GM08714 (cell line): ENCODE results near the gene DMD.

Experiments
- H3K4me3 ChIP-seq: fragments of 200-500 bp; sonication (Bioruptor generic); 2 replicates; pipeline ENCODE4 v1.5.1; 2014; ENCODE audit warnings: mild to moderate bottlenecking, low read length, inconsistent platforms
- ZNF274 ChIP-seq: IDR thresholded peaks from 2 replicates; pipeline ENCODE4 v1.6.1; 2012; ENCODE audit warnings: mild to moderate bottlenecking, low read depth, low read length

The DMD gene

DNA sequence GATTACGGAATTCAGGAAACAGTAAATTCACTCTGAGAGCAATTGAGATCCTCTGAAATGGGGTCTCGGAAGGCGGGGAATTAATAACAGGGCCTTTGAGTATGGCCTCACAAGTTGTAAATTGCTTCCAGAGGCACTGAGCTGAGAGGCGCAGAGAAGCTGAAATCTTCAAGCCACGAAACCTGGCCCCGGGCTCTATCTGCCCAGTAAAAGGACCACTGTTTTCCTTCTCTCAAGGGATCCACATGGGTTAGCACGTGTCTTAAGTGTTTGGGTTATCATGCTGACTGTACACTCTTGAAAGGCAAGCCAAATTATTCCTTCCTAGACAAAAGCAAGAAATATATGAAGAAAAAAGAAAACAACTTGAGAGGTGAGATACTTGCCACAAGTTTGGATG, 1126.6 kb downstream of the DMD start:
- TF ChIP-seq ZNF274 = no peak
- H3K4me3 ChIP-seq = no peak overlapping the region

DNA sequence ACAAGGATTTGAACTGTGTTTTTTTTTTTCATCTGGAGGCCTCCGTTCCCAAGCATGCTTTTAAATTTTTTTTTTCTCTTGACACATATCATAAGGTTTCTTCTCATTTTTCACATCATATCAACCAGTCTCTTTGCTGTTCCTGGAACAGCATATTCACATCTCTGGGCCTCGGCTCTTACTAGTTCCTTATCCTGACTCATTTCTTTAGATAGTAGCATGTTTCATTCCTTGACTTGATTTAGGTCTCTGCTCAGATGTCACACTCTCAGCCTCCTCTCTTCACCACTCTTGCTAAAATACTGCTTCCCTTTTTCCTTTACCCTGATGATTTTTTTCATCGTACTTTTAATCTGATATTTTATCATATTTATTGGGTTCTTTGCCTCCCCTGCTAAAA, 1163.1 kb downstream of the DMD start:
- H3K4me3 ChIP-seq = no peak overlapping the region
- TF ChIP-seq ZNF274 = no peak

DNA sequence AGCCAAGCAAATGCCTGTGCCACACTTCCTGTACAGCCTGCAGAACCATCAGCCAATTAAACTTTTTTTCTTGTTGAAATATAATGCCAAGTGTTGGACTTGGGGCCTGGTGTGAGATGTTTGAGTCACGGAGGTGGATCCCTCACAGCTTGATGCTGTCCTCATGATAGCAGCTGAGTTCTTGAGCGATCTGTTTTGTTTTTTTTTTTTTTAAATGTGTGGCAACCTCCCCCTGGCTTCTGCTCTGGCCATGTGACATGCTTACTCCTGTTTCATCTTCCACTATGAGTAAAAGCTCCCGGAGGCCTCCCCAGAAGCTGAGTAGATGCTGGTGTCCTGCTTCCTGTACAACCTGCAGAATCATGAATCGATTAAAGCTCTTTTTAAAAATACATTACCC, 1166.2 kb downstream of the DMD start:
- no peak for TF ChIP-seq ZNF274

DNA sequence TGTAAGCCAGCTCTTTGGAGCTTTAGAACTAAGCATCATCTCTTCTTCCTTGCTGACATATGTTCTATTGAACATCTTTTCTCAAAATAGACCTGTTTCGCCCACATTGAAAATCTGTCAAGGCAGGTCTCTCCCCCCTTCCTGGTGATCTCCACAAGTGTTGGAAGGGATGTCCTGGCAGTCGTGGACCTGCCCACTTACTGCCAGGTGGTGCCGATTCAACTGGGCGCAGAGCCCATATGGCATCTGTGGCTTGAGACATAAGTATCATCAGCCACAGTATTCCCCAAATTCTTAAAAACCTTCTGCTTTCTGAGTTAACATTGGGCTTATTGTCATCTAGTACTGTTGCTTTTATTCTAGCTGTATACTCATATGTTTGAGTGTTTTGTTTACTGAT, 1170.2 kb downstream of the DMD start:
- no peak for TF ChIP-seq ZNF274
- no peak overlapping the region for H3K4me3 ChIP-seq

More for the DNA sequence above, 1166.2 kb downstream of the DMD start:
- no peak overlapping the region for H3K4me3 ChIP-seq

DNA sequence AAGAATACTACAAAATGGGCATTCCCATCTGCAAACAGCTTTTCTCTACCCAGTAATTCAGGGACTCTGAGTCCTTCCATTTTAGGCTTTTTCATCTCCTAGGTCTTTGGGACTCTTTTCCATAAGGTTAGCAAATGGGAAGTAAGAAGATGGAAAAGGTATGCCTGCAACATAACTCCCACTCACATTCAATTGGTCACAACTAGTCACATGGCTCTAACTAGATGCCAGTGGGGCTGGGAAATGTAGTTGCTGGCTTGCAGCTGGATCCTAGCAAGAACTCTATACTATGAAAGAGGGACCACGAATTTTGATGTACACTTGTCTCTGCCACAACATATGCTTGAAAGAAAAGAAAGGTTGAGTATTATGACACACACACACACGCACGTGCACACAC, 1184.6 kb downstream of the DMD start:
- H3K4me3 ChIP-seq = no peak overlapping the region

DNA sequence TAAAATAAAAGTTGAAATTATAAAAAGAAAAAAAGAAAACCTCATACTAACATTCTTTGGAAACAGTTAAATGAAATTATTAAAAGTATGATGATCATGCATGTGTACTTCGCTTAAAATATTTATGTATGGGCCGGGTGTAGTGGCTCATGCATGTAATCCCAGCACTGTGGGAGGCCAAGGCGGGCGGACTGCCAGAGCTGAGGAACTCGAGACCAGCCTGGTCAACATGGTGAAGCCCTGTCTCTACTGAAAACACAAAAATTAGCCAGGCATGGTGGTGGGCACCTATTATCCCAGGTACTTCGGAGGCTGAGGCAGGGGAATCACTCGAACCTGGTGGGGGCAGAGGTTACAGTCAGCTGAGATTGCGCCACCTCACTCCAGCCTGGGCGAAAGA, 1187.3 kb downstream of the DMD start:
- TF ChIP-seq ZNF274 = no peak
- H3K4me3 ChIP-seq = no peak overlapping the region

More for the DNA sequence above, 1184.6 kb downstream of the DMD start:
- no peak for TF ChIP-seq ZNF274

DNA sequence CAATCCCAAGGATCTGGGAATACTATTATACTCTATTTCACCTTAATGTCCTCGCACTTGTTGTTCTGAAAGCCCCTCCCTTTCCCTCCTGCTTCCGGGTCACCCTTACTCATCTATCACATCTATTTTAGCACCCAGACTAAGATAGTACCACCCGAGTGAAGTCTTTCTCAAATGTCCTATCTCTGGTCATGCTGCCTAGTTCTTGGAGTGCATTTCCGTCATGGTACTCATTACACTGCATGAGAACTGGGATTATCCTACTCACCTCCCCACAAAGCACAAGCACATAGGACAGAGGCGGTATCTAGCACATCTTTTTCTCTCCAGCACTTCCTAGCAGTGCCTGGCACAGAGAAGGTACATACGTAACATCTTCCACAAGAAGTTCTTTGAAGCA, 1195.2 kb downstream of the DMD start:
- TF ChIP-seq ZNF274 = no peak
- no peak overlapping the region for H3K4me3 ChIP-seq

DNA sequence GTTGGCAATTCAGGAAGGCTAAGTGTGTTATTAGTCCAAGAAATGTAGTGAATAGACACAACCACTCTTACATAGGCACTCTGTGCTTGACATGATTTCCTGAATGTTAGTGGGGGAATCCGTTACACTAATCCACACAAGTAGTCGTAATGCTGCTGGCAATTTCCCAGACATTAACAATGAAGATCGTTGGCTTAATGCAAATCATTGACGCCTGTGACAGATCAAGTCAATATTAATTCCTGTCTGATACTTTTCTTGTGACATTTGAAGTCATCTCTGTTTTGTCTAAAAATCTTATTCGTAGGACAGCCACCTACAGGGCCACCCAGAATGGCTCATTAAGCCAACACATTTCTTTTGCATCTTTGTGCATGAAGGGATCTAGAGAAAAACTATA, 1200.4 kb downstream of the DMD start:
- no peak for TF ChIP-seq ZNF274
- no peak overlapping the region for H3K4me3 ChIP-seq

DNA sequence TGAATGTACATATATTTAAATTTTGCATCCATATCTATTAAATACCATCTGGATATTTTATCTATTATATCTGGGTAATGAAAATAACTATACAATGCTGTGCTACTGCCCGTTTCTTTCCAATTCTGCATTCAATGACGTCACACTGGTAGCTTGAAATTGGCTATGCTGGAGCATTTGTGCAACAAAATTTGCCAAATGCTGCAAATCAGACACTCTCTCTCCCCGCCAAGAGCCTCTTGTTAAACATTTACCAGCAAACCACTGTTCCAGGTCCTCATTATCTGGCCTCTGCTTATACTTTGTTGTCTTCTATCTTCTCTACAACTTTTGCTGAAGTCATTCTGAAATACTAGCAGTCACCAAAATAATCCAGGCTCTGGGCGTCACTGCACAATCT, 1201.1 kb downstream of the DMD start:
- no peak overlapping the region for H3K4me3 ChIP-seq
- no peak for TF ChIP-seq ZNF274

DNA sequence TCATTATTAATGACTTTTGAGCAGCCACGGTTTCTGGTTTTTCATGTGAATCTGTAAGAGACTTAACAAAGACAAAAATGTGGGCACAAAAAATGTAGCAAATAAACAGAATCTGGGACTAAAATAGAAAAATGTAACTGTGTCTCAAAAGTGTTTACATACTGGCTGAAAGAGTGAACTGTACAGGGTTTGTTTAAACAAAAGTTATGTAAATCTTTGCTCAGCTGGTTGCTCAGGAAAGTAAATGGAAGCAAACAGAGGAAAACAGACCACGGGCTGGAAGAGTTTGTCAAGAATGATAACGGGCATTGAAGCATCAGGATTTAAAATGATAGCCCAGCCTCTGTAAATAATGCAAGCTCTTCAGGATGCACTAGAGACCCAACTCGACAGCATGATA, 1217.7 kb downstream of the DMD start:
- no peak overlapping the region for H3K4me3 ChIP-seq
- no peak for TF ChIP-seq ZNF274

DNA sequence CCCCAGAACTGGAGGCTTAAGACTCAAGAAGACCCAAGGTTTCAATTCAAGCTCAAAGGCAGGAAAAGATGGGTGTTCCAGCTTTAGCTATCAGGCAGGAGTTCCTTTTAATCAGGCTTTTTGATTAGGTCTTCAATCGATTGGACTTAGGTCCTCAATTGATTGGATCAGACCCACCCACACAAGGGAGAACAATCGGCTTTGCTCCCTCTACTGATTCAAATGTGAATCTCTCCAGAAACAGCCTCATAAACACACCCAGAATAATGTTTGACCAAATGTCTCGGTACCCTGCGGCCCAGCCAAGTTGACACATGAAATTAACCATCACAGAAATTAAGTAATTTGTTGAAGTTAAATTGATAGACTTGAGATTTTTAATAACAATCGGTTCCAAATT, 1222.4 kb downstream of the DMD start:
- TF ChIP-seq ZNF274 = no peak
- no peak overlapping the region for H3K4me3 ChIP-seq

DNA sequence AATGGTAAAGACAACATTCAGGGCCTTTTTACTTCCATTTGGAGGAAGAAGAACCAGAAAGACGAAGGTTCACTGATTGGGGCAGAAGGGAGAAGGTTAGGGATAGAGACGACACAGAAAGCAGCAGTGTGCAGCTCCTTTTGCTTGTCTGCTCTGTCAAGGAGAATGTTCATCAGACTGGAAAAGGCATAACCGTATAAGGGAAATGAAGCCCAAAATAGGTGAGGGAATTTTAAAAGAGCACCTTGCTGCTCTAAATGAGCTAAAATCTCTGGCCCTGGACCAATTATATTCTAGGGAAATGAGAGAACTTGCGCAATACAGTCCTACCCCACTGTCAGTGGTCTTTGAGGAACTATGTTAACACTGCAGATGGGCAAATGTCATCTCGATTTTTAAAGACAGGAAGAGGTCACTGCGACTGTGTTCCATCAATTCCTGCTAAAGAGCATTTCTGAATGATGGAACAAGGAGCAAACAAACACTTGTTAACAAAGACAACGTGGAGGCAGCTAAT, 1229.7 kb downstream of the DMD start:
- no peak for TF ChIP-seq ZNF274
- H3K4me3 ChIP-seq = no peak overlapping the region

DNA sequence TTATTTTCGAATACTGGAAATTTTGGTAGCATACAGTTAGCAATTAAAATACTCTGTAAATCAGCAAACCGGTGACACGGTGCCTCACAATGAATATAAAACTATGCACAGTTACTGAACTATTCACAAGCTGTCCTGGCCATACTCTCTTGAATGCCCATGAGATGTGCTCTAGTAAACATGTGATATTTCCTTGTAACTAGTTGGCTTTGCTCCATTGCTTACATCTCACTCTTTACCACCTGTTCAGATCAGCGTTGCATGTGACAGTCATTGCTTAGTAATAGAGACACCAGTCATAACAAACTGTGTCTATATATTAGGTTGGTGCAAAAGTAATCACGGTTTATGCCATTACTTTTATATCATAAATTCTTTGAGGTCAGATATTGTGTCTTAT, 1241.6 kb downstream of the DMD start:
- TF ChIP-seq ZNF274 = no peak
- no peak overlapping the region for H3K4me3 ChIP-seq

DNA sequence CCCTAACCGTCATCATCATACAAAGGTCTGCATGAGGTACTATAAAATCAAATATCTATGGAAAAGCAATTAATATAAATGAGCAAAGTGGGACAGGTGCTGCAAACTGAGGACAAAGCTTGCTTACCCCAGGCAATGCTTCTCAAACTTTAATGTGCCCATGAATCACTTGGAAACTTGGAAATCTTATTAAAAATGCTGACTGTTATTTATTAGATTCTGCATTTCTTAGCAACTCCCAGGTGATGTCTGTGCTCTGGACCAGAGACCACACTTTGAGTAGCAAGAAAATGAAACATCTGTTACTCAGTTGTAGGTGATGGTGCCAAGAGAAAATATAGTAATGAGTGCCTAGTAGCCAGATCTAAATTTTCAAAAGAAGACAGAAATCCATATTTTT, 1249.1 kb downstream of the DMD start:
- no peak overlapping the region for H3K4me3 ChIP-seq
- no peak for TF ChIP-seq ZNF274

DNA sequence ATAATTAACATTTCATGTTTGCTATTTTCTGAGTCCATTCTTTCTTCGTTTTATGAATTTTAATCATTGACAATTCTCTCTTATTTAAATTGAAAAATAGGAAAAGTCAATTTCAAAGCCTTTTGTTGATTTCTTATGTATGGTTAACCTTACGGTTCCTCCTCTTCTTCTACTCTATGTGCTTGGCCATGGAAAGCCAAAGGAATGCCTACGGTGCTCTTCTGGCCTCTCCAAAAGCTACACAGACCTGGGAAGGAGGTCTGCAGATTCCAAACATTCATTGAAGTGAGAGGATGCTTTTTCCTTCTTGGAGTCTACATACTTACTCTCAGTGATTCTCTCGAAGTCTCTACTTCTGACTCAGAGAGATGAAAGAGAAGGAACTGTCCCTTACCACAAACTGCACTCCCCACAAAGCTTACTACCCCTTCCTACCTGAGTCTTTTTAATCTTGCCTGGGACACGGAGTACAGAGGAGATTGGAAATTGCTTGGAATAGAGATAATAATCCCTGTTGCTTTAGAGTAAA, 1276.4 kb downstream of the DMD start:
- H3K4me3 ChIP-seq = no peak overlapping the region
- no peak for TF ChIP-seq ZNF274

DNA sequence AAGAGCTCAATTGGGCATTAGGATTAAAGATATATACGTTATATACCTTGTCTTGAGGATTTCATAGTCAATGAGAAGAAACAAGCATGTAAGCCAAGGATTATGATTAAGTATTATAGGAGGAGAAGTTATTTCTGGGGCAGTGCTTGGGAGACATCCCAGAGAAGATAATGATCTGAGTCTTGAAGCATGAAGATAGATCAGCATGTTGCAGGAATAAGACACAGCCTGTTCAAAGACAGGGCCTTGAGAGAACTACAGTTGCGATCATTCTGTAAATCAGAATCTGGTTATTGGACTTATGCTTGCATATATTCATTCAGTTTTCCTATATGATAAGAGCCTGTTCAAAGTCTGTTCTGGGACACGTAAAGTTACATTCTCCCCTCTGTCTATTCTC, 1277.3 kb downstream of the DMD start:
- no peak for TF ChIP-seq ZNF274
- no peak overlapping the region for H3K4me3 ChIP-seq
